Hematopoietic multipotent progenitor cell treated with erythropoietin and hydrocortisone succinate and interleukin-3 and kit ligand, for 15 days (in vitro differentiated cells): ENCODE measurements around the gene GARS1.
"Not testable (repeated sequence)": the region's sequence is repeated elsewhere in the genome, so short reads cannot be mapped to it uniquely, and the experiment has no call there.

Experiments used
- DNase-seq: peaks from one replicate; pipeline ENCODE4 v3.0.0-alpha.2; 2015; ENCODE audit warnings: low spot score

The GARS1 gene

DNA sequence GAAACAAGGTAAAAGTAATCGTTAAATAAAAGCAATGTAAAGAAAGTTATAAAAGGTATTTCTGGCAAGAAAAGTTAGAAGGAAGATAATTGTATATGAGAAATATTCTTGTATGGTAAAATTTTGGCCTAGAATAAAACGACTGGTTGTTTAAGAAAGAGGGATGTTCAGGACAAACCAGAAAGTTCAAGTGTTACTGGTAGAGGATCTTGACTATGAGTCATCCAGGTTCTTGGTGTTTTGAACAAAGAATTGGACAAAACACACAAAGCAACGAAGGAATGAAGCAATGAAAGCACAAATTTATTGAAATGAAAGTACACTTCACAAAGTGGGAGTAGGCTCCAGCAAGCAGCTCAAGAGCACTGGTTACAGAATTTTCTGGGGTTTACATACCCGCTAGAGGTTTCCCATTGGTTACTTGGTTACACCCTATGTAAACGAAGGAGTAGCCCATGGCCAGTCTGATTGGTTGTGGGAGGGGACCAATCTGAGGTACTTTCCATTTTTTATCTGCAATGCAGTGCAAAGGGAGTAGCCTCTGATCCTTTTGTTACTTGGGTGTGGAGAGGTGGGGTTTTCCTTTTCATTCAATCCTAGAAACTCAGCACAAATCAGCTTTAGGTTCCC is 22.4 kb upstream of the GARS1 start:
- no peak for DNase-seq

DNA sequence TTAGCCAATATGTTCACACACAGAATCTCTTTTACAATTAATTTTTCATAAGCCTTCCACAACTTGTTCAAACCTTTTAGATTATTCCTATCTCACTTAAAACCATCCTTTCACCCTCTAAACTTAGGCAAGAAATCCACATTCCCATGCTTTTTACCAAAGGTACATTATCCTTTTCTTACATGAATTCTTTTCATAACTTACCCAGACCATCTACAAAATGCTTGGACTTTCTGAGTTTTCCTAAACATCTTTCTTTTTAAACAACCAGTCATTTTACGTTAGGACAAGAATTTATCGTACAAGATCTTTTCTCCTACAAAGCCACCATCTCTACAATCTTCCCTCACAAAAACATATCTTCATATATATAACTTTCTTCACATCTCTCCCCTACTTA is 18.8 kb upstream of the GARS1 start:
- no peak for DNase-seq

DNA sequence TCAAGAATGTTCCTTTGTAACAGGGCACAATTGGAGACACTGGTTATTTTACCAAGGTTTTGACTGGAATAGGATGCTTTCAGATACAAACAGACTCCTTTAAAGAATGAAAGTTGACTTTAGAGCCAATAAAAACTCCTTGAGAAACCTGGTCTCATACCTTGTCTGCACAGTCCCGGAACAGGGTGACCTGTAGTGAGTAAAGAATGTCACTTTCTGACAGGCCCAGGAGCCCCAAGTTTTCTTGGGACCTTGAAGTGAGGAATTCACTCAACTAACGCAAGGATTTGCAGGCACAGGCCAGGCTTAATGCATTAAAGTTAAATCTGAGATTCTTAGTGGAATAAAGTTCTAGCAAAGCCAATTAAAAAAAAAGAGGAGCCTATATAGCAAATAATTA is 11.5 kb upstream of the GARS1 start:
- DNase-seq = no peak

DNA sequence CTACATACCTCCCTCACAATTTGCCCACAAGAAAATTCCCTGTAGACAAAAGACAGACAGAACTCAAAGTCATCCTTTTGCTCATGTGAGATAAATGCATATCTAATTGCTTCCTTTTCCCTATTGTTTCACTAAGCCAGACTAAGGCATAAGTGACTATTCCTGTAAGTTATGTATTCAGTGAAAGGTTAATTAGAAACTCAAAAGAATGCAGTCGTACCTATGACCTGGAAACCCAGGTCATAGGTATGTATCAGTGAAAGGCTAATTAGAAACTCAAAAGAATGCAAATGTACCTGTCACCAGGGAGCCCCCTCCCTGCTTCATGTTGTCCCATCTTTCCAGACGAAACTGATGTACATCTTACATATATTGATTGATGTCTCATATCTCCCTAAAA is 10.3 kb upstream of the GARS1 start:
- DNase-seq = no peak

DNA sequence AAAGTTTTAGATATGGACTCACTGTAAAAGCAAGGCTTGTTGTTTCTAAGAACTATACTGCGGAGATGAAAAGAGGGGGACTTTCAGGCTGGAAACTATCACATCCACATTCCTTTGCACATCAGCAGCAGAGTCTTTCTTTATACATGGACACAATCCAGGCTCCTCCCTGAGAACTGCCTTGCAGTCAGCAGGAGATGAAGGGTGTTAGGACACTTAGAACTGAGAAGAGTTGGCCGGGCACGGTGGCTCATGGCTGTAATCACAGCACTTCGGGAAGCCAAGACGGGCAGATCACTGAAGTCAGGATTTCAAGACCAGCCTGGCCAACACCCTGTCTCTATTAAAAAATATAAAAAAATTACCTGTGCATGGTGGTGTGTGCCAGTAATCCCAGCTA is 9.7 kb upstream of the GARS1 start:
- no peak for DNase-seq

DNA sequence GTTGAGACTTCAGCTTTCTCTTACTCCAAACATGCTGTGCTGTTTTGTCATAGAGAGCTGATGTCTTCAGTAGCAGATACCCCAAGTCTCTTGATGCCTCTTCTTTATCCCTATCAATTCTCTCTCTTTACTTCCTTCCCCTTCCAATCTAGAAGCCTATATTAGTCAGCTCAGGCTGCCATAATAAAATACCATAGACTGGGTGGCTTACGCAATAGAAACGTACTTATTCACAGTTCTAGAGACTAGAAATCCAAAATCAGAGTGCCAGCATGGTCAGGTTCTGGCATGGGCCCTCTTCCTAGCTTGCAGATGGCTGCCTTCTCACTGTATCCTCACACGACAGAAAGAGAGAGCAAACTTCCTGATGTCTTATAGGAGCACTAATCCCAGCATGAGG is 9.0 kb upstream of the GARS1 start:
- no peak for DNase-seq

DNA sequence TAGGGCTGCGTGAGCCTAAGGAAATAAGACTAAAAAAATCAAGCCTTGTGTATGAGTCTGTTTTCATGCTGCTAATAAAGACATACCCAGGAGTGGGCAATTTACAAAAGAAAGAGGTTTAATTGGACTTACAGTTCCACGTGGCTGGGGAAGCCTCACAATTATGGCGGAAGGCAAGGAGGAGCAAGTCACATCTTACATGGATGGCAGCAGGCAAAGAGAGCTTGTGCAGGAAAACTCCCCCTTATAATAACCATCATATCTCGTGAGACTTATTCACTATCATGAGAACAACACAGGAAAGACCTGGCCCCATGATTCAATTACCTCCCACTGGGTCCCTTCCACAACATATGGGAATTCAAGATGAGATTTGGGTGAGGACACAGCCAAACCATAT is 7.1 kb upstream of the GARS1 start:
- not testable (repeated sequence) for DNase-seq

DNA sequence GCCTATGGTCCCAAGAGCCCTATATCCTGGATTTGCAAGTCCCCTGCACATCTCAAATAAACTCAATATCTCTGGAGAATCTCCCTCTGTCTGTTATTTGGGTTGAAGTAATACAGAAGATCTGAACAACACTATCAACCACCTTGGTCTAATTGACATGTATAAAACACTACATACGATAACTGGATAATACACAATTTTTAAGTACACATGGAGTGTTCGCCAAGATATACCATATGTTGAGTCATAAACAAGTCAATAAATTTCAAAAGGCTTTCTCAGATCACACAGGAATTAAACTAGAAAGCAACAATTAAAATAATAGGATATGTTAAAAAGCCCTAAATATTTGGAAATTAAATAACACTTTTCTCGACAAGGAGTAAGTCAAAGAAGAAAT is 5.6 kb upstream of the GARS1 start:
- no peak for DNase-seq

DNA sequence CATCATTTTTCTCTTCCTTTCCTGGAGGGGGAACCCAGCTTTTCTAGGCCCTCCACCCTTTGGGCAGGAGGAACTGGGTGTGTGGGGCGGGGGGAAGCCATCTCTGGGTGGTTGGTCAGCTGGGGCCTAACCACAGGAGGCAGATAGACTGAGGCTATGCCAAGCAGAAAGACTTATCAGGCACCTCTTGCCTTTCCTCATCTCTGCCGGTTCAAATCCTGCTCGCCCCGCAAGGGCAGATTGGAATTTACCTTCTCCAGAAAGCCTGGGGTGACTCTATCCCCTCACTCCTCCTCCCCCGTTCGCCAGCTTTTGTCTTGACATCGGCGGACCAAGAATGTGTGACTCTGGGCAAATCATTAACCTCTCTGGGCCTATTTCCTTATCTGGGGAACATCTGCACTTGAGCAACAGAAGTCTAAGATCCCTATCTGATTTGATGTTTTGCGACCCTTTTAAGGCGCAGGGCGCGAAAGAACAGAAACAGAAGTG is 584 bp upstream of the GARS1 start:
- DNase-seq = no peak

DNA sequence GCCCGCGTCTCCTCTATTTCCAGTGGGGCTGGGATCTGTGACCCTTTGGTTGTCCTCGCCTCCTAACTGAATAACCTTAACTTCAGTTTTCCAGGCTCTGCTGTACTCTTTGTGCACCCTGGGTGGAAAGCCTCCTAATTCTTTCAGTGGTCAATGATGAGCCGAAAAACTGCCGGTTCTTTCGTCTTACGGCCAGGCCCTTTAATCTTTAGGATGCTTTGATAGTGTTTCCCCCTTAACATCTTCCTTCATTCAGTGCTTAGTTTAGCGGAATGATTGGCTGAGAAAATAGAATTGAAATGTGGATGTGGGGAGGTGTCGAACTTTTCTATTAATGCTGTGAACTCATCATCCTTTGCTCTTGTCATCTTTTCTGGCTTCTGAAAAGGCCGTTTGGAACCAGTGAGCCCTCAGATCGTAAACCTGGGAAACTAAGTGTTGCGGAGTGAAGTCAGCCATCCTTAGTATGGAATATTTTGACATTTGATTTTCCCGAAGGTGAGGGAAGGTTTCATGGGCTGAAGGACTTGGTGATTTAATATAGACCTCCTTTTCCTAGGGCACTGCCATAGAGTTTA is 847 bp downstream of the GARS1 start:
- DNase-seq = peak; percentile 32

DNA sequence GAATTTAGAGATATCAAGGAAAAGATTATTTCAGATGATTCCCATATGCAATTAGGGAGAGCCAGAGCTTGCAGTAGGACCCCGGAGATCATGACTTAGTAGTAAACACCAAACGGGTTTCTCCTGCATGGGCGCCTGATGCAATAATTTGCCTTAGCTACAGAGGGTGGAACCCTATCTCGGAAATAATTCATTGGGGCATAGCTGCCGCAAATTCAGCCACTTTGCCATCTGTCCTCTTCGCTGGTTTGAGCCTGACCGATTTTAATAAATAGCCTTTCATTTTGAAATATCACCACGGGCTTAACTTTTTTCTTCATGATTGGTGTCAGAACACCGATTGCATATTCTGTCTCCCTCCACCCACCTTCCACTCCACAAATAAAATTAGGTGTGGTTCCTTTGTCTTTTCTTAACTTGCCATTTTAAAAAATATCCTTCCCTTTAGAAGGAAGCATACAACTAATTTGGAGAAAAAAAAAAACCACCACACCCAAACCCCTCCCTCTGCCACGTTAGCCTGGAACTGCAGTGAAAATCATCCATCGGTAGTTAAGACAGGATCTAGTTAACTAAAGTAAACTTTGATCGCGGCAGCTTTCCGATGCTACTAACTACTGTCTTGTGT is 1.4 kb downstream of the GARS1 start:
- peak; percentile 66 for DNase-seq

DNA sequence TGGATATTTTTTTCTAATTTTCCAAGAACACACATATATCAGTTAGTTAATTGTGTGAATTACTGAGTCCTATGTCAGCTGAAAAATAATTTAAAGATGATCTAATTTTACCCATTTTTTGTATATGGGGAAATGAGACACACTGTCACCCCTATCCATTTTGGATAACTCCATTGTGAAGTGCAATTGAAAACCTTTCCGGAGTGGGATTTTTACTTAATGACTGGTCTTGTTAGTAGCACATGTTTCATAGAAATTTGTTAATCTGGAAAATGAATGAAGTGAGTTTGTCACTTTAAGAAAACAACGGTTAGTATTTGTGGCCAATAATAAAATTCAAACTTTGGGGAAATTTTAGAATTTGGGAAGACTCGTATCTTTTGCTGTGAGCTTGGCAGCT is 2.0 kb downstream of the GARS1 start:
- DNase-seq = no peak

DNA sequence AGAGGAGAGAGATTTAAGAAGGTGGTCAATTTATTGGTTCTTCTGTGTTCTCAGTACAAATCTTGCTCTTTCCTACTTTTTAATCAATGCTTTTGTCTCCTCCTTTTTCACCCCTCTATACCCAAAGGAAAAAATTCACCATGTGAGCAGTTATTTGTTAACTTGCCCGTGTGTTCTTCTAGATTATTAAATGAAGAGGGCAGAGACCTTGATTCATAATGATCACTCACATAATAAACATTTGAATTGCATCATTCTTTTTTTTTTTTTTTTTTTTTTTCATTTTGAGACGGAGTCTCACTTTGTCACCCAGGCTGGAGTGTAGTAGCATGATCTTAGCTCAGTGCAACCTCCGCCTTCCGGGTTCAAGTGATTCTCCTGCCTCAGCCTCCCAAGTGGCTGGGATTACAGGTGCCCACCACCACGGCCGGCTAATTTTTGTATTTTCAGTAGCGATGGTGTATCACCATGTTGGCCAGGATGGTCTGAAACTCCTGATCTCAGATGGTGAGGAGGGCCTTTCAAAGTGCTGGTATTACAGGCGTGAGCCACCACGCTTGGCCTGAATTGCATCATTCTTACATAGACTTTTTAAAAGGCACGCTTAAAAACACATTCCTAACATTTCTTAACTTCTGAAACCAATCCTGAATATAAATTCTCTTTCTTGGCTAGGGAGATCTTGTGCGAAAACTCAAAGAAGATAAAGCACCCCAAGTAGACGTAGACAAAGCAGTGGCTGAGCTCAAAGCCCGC is 3.6 kb downstream of the GARS1 start:
- no peak for DNase-seq

DNA sequence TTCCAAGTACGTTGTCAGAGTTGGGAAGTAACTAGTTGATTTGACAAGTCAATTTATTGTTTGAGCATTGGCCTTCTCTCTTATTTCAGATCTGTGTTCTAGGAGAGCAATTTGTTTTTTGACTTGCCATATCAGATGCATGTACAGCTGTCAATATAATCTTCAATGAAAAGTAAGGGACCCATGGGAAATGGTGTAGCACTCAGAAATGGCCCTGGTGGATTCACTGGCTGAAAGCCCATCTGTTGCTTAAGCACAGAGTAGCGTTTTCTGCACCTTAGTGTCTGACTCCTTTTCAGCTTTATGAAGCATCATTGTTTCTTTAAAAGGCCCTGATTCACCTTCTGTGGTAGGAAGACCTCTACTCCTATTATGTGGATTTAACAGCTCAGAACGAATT is 10.2 kb downstream of the GARS1 start:
- no peak for DNase-seq

DNA sequence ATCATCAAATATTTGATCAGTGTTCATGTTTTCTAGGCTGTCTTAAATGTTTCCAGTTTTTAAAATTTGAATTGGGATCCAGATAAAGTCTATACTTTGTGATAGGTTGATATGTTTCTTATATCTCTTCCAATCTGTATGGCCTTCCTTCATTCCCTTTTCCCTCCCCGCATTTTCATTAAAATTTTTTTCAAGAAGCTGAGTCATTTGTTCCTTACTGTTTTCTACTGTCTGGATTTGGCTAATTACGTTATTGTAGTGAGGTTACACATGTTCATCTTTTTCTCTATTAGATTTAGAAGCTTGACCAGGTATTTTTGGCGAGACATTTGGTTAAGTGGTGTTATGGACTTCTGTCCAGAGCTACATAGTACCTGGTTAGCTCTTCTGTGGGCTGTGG is 11.2 kb downstream of the GARS1 start:
- DNase-seq = no peak

DNA sequence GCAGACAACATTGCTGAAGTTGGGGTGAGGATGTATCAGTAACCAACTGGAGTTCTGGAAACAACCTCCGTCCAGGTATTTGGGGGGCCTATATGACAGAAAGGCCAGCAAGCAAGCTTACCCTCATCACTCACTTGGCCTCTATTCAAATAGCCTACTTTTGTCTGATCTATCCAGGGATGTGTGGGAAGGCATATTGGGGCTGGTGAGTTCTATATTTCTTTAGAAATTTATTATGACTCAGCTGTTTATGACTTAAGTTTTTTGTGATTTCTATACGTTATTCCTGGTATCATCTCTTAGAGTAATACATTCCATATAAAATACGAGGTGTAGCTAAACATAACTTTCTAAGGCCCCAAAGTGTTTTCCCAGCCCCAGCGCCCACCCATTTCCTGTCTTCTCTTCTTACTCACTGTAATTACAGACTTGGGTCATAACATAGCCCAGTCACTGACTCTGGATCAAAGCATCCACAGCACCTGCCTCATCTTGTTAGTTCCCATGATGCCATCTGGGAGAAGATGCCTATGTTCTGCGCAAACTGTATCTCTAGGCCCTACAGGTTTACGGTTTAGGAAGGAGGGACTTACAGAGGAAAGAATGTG is 18.1 kb downstream of the GARS1 start:
- DNase-seq = no peak

DNA sequence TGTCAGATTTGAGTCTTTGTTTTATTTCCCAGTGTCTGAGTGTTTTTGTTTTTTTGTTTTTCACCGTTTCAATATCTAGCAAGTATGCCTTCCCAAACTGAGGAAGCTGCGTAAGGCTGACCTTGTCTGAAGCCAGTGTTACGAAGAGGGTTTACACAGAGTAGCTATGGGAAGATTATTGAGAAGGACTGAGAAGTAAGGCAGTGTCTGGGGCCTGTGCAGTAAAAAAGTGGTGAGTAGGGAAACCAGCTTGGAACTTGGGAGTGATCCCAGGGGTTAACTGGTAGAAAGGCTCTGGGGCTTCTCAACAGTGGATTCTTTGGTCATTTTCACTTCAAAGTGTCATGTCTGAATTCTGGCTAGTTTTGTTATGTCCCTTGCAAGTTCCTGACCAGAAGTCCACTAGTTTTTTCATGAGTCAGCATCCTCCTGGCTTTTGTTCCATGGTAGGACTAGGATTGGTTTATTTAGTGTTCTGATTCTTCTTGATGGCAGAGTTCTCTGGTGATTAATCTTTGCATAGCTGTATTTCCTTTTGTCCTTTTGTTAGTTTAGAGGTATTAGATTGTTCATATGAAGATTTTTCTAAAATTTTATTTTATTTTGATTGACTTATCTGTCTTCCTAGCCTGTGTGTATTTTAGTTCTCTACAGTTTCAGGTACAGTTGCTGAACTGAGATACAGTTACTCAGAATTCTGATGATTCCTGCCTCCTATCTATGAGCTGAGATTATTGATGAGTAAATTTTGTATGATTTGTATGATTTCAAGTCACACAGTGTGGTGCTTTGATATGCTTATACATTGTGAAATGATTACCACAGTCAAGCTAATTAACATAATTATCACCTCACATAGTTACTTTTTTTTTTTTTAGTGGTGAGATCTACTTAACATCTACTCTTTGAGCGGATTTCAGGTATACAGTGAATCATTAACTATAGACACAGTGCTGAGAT is 19.0 kb downstream of the GARS1 start:
- no peak for DNase-seq

DNA sequence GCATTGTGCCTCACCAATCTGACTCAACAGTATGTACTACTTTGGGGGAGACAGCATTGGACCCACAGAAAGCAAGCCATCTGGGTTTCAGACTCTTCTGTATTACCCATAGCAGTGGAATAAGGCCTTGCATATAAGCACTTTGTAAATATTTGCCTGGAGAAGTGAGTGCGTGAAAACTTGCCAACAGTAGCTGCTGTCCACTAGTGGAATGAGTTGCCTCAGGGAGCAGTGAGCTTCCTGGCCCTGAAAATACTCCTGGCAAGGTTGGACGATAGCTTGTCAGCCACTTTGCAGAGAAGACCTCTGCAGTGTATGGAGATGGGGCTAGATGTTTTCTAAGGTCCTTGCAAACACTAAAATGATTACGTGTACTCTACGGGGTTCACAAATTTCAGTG is 21.6 kb downstream of the GARS1 start:
- DNase-seq = no peak

DNA sequence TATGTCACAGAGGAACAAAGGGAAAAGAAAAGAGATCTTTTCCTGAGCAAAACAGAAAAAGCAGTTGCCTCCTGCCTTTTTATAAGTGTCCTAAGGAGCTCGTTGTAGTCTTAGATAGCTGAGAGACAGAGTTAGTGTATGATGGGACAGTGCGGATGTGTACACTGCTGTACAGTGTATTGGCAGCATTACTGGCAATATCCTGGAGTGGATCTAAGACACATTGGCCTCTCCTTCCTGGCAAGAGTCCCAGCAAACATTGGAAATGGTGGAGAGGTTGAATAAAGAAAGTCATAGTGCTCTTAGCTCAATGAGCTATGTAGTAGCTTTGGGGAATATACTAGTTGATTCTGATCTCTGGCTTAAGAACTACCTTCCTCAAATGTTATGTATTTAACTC is 22.7 kb downstream of the GARS1 start:
- DNase-seq = no peak

DNA sequence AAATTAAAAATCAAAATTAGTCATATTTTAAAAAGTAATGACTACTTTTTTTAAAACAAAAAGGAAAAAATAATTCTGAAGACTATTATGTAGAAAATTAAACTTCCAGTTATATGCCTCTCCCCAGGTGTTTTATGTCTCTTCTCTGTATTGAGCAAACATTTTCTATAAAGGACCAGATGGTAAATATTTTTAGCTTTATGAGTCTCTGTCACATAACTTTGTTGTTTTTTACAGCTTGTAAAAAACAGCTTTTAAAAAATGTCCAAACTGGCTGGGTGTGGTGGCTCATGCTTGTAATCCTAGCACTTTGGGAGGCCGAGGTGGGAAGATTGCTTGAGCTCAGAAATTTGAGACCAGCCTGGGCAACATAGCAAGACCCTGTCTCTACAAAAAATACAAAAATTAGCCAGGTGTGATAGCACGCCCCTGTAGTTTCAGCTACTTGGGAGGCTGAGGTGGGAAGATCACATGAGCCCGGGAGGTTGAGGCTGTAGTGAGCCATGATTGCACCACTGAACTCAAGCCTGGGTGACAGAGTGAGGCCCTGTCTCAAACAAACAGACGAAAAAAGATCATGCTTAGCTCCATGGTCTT is 23.5 kb downstream of the GARS1 start:
- DNase-seq = no peak

DNA sequence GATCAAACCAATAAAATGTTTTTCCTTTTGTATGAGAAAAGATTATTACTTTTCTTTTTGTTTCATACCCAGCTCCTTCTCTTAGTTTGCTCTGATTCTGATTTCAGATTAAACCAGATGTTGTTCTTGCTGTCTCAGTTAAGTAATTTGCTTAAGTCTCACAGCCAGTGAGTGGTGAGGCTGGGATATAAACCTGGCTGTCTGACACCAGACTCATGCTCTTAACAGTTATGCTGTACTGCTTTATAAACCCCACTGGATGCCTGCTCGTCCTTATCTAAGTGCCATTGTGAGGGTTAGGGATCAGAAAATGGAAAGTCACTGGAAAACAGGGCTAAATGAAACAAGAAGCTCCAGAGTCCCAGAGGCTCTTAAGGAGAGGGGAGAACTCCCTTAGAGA is 24.3 kb downstream of the GARS1 start:
- DNase-seq = no peak
